Spleen (tissue), 11 donors: ENCODE data around the gene DHX29. TPM values are rescaled to one million over a fixed set of nuclear protein-coding genes. Genes with fewer than 3 reads are reported as not detected.

Source experiments
- DNase-seq: peaks from one replicate; pipeline ENCODE4 v3.0.0-alpha.2; 2020
- H3K27ac ChIP-seq, 8 donors: fragments of 200-600 bp; sonication (generic) in 7 of 8; 1 replicate in 4 of 8; 2 replicates in 4 of 8; pipeline versions ENCODE4 v1.5.0 to v1.8.0; 2016 to 2021; ENCODE audit warnings: inconsistent platforms in 4 of 8, mild to moderate bottlenecking in 4 of 8, moderate library complexity in 1 of 8
- H3K27me3 ChIP-seq, 7 donors: fragments of 200-600 bp; sonication (generic) in 6 of 7; replicated peaks in 1 of 7; 1 replicate in 4 of 7; 2 replicates in 3 of 7; pipeline versions ENCODE4 v1.5.0 to v1.8.0; 2016 to 2021; ENCODE audit warnings: inconsistent platforms in 3 of 7, mild to moderate bottlenecking in 1 of 7
- H3K36me3 ChIP-seq, 6 donors: fragments of 200-600 bp; sonication (generic) in 5 of 6; 1 replicate in 4 of 6; 2 replicates in 2 of 6; pipeline versions ENCODE4 v1.5.0 to v1.8.0; 2016 to 2021; ENCODE audit warnings: inconsistent platforms in 2 of 6
- H3K4me1 ChIP-seq, 6 donors: fragments of 200-600 bp; sonication (generic) in 5 of 6; 1 replicate in 3 of 6; 2 replicates in 3 of 6; pipeline versions ENCODE4 v1.5.0 to v1.8.0; 2016 to 2021; ENCODE audit warnings: inconsistent platforms in 3 of 6
- H3K4me3 ChIP-seq, 8 donors: fragments of 200-600 bp; sonication (generic) in 7 of 8; 1 replicate in 4 of 8; 2 replicates in 4 of 8; pipeline versions ENCODE4 v1.5.0 to v1.8.0; 2016 to 2021; ENCODE audit warnings: inconsistent platforms in 4 of 8, mild to moderate bottlenecking in 4 of 8, moderate library complexity in 2 of 8
- H3K9me3 ChIP-seq, 8 donors: fragments of 200-600 bp; sonication (generic) in 7 of 8; 1 replicate in 4 of 8; 2 replicates in 4 of 8; pipeline versions ENCODE4 v1.5.0 to v1.8.0; 2016 to 2021; ENCODE audit warnings: inconsistent platforms in 4 of 8
- CTCF ChIP-seq, 11 experiments: fragments of 200-600 bp in 7 of 11; fragments of 450-650 bp in 4 of 11; sonication (generic) in 4 of 11; IDR thresholded peaks in 8 of 11; conservative IDR thresholded peaks in 3 of 11; 1 replicate in 7 of 11; 2 replicates in 4 of 11; pipeline versions ENCODE4 v1.4.0 to v1.8.0; 2016 to 2021; ENCODE audit warnings: antibody characterized with exemption in 11 of 11, inconsistent platforms in 4 of 11, mild to moderate bottlenecking in 1 of 11
- POLR2A ChIP-seq, 3 donors: fragments of 450-650 bp; IDR thresholded peaks; one replicate each; pipeline ENCODE4 v1.5.1; 2017; ENCODE audit warnings: antibody characterized with exemption in 3 of 3, mild to moderate bottlenecking in 1 of 3
- POLR2AphosphoS5 ChIP-seq, 3 donors: sonication (generic); formaldehyde crosslinking; IDR thresholded peaks; one replicate each; pipeline ENCODE4 v1.5.1; 2017; ENCODE audit warnings: antibody characterized with exemption in 3 of 3
- WGBS, 5 donors: extraction: QIAGEN DNeasy Blood & Tissue Kit in 3 of 5; methylation state at CpG; one replicate each; pipeline versions ENCODE4 v1.1.5 to v1.1.7; 2013 to 2018; 5-methylcytosine and 5-hydroxymethylcytosine counted together
- intact Hi-C: fragments of 100-400 bp; cut with DNase I; formaldehyde crosslinking; loops from one replicate; pipeline ENCODE4 v1.15.0; 2023; ENCODE audit warnings: low total_unique reads
- polyA plus RNA-seq, 3 donors: library from polyadenylated mRNA; stranded (reverse); fragments of 200-250 nt; gene quantifications; one replicate each; pipeline ENCODE4 v1.2.1, GENCODE V29; 2013
- total RNA-seq, 7 donors: library from RNA; depleted of rRNA in 3 of 7; stranded (reverse); fragments of >200 nt in 3 of 7; fragmentation: NEBNext Ultra II Directional in 4 of 7; extraction: Animal tissue kit (Norgen Biotek cat#: 25700) in 4 of 7; gene quantifications; one replicate each; pipeline versions ENCODE4 v1.1.0 to v1.2.1, GENCODE V29; 2016 to 2021
- donor health status: healthy with polysubstance abuse.
- donor health status: DM: no; HTN: no; CAD: no; lungs with moderate emphysema.
- donor health status: DM: no; HTN: no; CAD: no.
- donor health status: Bipolar disorder and iron deficiency.
- donor health status: healthy.
- donor health status: DM: no; HTN: no; CAD: no.
- donor health status: DM: yes; HTN: yes; CAD: no.

The DHX29 gene
- total and polyA plus RNA-seq, 10 donors, result 4.5 to 27.0 (median 17.5) TPM

GRCh38 chr5:55343107-55343506 lies 35.6 kb upstream of the DHX29 start:
- no peaks in the 10 kb centered on the region for H3K9me3 ChIP-seq
- peaks cover 0 to 86% (median 50%) of the 10 kb centered on the region in 6 donors for H3K36me3 ChIP-seq
- peaks cover 0 to 13% (median 9%) of the 10 kb centered on the region in 6 donors for H3K4me1 ChIP-seq
- intact Hi-C loops, result loop anchor here (10.0 kb wide), 1 partner anchor 352 kb away; no protein-coding TSS in a partner anchor
- DNase-seq, result no peak
- WGBS, 5 donors, result 91 to 97% (median 93%) methylated on average over 4 of the region's 4 CpGs
- H3K27ac ChIP-seq, result no peak overlapping the region
- TF ChIP-seq POLR2A (IDR thresholded peaks at IDR 0.05), result no peak
- no peak for TF ChIP-seq CTCF (IDR thresholded peaks at IDR 0.05 in 8 of 11, conservative IDR thresholded peaks at IDR 0.05 in 3 of 11)
- TF ChIP-seq POLR2AphosphoS5 (IDR thresholded peaks at IDR 0.05), result no peak
- H3K4me3 ChIP-seq, result no peak overlapping the region
- H3K27me3 ChIP-seq, result no peaks in the 10 kb centered on the region

DNA sequence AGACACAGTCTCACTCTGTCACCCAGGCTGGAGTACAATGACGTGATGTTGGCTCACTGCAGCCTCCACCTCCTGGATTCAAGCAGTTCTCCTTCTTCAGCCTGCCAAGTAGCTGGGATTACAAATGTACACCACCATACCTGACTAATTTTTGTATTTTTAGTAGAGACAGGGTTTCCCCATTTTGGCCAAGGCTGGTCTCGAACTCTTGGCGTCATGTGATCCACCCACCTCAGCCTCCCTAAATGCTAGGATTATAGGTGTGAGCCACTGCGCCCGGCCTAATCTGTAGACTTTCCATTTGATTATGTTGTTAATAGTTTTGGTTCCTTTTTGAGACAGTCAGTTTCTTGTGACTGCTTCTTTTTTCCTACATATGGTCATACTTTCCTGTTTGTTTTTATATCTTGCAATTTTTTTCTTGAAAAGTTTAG lies 31.3 kb upstream of the DHX29 start:
- whole genome bisulfite sequencing, 5 donors, result 54 to 78% (median 71%) methylated on average over 5 of the region's 5 CpGs
- H3K27me3 ChIP-seq, result no peaks in the 10 kb centered on the region
- H3K4me1 ChIP-seq, result peaks cover 0 to 26% (median 12%) of the 10 kb centered on the region in 6 donors
- no peak overlapping the region for H3K4me3 ChIP-seq
- DNase-seq, result no peak
- peaks cover 0 to 62% (median 22%) of the 10 kb centered on the region in 6 donors for H3K36me3 ChIP-seq
- H3K27ac ChIP-seq, result peak overlapping the region in 2 of 8 donors; percentile 23 to 39
- intact Hi-C loops, result no loop called here
- TF ChIP-seq POLR2A (IDR thresholded peaks at IDR 0.05) (no peak), POLR2AphosphoS5 (IDR thresholded peaks at IDR 0.05) (no peak), CTCF (IDR thresholded peaks at IDR 0.05 in 8 of 11, conservative IDR thresholded peaks at IDR 0.05 in 3 of 11) (no peak)
- no peaks in the 10 kb centered on the region for H3K9me3 ChIP-seq

GRCh38 chr5:55338092-55338613 lies 30.7 kb upstream of the DHX29 start:
- no peaks in the 10 kb centered on the region for H3K9me3 ChIP-seq
- H3K4me1 ChIP-seq, result peaks cover 0 to 26% (median 12%) of the 10 kb centered on the region in 6 donors
- TF ChIP-seq CTCF (IDR thresholded peaks at IDR 0.05 in 8 of 11, conservative IDR thresholded peaks at IDR 0.05 in 3 of 11) (no peak), POLR2AphosphoS5 (IDR thresholded peaks at IDR 0.05) (no peak), POLR2A (IDR thresholded peaks at IDR 0.05) (no peak)
- peak overlapping the region in 1 of 8 donors; percentile 39 for H3K27ac ChIP-seq
- H3K27me3 ChIP-seq, result no peaks in the 10 kb centered on the region
- H3K4me3 ChIP-seq, result peak overlapping the region in 1 of 8 donors; percentile 3
- H3K36me3 ChIP-seq, result peaks cover 0 to 62% (median 22%) of the 10 kb centered on the region in 6 donors
- WGBS, 5 donors, result 49 to 70% (median 56%) methylated on average over 2 of the region's 2 CpGs
- intact Hi-C loops, result no loop called here
- DNase-seq, result no peak

DNA sequence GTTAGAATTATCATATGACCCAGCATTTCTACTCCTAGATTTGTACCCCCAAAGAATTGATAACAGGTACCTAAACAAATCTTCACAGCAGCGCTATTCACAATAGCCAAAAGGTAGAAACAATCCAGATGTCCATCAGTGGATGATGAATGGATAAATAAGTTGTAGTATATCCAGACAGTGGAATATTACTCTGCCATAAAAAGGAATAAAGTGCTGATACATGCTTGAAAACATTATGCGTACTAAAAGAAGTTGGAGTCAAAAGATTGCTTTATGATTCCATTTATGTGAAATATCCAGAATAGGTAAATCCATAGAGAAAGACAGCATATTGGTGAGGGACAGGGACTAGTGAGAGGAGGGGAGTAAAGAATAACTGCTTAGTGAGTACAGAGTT lies 26.3 kb upstream of the DHX29 start:
- no peaks in the 10 kb centered on the region for H3K9me3 ChIP-seq
- H3K27ac ChIP-seq, result no peak overlapping the region
- no peak for DNase-seq
- TF ChIP-seq POLR2AphosphoS5 (IDR thresholded peaks at IDR 0.05) (no peak), CTCF (IDR thresholded peaks at IDR 0.05 in 8 of 11, conservative IDR thresholded peaks at IDR 0.05 in 3 of 11) (no peak), POLR2A (IDR thresholded peaks at IDR 0.05) (no peak)
- H3K4me1 ChIP-seq, result peaks cover 0 to 33% (median 9%) of the 10 kb centered on the region in 6 donors
- H3K4me3 ChIP-seq, result no peak overlapping the region
- no peaks in the 10 kb centered on the region for H3K27me3 ChIP-seq
- peaks cover 3 to 64% (median 17%) of the 10 kb centered on the region in 6 donors for H3K36me3 ChIP-seq
- intact Hi-C loops, result no loop called here
- 95 to 99% (median 97%) methylated on average over 2 of the region's 2 CpGs for WGBS, 5 donors
